NCI-H2196 (cell line): ENCODE measurements around the gene SPNS3.

Experiments used
- DNase-seq: peaks from one replicate; lab custom pipeline; 2025; ENCODE audit not compliant: unreplicated experiment; lab: John Stamatoyannopoulos, UW

Gene SPNS3

GRCh38 chr17:4507361-4508111 lies 73.8 kb downstream of the SPNS3 start:
- DNase-seq = no peak

GRCh38 chr17:4508207-4508606 lies 74.5 kb downstream of the SPNS3 start:
- DNase-seq = no peak

GRCh38 chr17:4509401-4509800 lies 75.7 kb downstream of the SPNS3 start:
- DNase-seq = no peak

- DNase-seq = no peak
Observed at GRCh38 chr17:4509923-4510617, 76.3 kb downstream of the SPNS3 start.

GRCh38 chr17:4510618-4510941 lies 76.8 kb downstream of the SPNS3 start:
- DNase-seq = no peak

GRCh38 chr17:4511199-4511932 lies 77.6 kb downstream of the SPNS3 start:
- no peak for DNase-seq

- no peak for DNase-seq
Observed at GRCh38 chr17:4512156-4513112, 78.7 kb downstream of the SPNS3 start.

GRCh38 chr17:4513113-4514032 lies 79.6 kb downstream of the SPNS3 start:
- DNase-seq = no peak

- DNase-seq = no peak
Observed at GRCh38 chr17:4514206-4514605, 80.5 kb downstream of the SPNS3 start.

GRCh38 chr17:4514779-4515178 lies 81.0 kb downstream of the SPNS3 start:
- no peak for DNase-seq

- peak; percentile 27 for DNase-seq
Observed at GRCh38 chr17:4515501-4515900, 81.8 kb downstream of the SPNS3 start.

GRCh38 chr17:4516735-4517134 lies 83.0 kb downstream of the SPNS3 start:
- DNase-seq = no peak

- DNase-seq = no peak
Observed at GRCh38 chr17:4518901-4519300, 85.2 kb downstream of the SPNS3 start.

GRCh38 chr17:4519361-4519788 lies 85.6 kb downstream of the SPNS3 start:
- no peak for DNase-seq

- DNase-seq = no peak
Observed at GRCh38 chr17:4520060-4520893, 86.5 kb downstream of the SPNS3 start.

- DNase-seq = no peak
Observed at GRCh38 chr17:4520894-4521600, 87.3 kb downstream of the SPNS3 start.

- no peak for DNase-seq
Observed at GRCh38 chr17:4522661-4523060, 88.9 kb downstream of the SPNS3 start.

GRCh38 chr17:4523946-4524345 lies 90.2 kb downstream of the SPNS3 start:
- no peak for DNase-seq
